K562 (cell line): ENCODE measurements around the gene ZDHHC11B. TPM values are rescaled to one million over a fixed set of nuclear protein-coding genes. Genes with fewer than 3 reads are reported as not detected.
A peak's percentile ranks its signal among the peaks of the same experiment; 100 is the strongest.

Experiments
- ATAC-seq: fragments of 200-7000 bp; cut with Tn5 transposase; 3 replicates; pipeline ENCODE4 v1.9.1; 2020; ENCODE audit warnings: moderate library complexity
- BruUV-seq: library from RNA; stranded (reverse); fragments of 400-500 nt; replicated peaks from 2 replicates; lab custom pipeline; 2021; lab: Mats Ljungman, UMichigan
- CTCF ChIA-PET: fragments of 300-600 bp; formaldehyde crosslinking; extraction: SDS; loops from one replicate; lab custom pipeline; 2021; ENCODE audit warnings: low intra/inter-chr PET ratio; lab: Yijun Ruan, JAX
- POLR2A ChIA-PET: fragments of 300-600, 350-650 bp; sonication (Branson Sonifier 250); formaldehyde crosslinking; extraction: SDS; loops from one replicate; lab custom pipeline; 2021; ENCODE audit warnings: antibody characterized with exemption, inconsistent platforms; lab: Yijun Ruan, JAX
- DNase-seq, 4 experiments: peaks; one replicate each; pipeline versions ENCODE4 v3.0.0 to v3.0.0-alpha.2; 2011 to 2018; ENCODE audit warnings: low spot score in 3 of 4, mixed read lengths in 3 of 4; ENCODE audit errors: extremely low read depth in 1 of 4
- FAIRE-seq: peaks from 2 replicates; lab custom pipeline; 2011; peaks lifted over from hg19 to GRCh38; lab: Jason Lieb, UNC
- H2AFZ ChIP-seq: 2 replicates; pipeline ENCODE4 v1.6.0; 2011; ENCODE audit warnings: low read depth, low read length, control low read depth, inconsistent platforms
- H3K27ac ChIP-seq: fragments of 200-600 bp; 3 replicates; pipeline ENCODE4 v1.8.0; 2011; ENCODE audit warnings: low read depth, mild to moderate bottlenecking, control low read depth, inconsistent platforms, low read length, moderate library complexity, mixed read lengths; ENCODE audit errors: extremely low read depth
- H3K27me3 ChIP-seq, 2 experiments: fragments of 300-600 bp in 1 of 2; 2 replicates in 1 of 2; 3 replicates in 1 of 2; pipeline versions ENCODE4 v1.6.0 to v1.8.0; 2011; ENCODE audit warnings: inconsistent platforms in 2 of 2, low read length in 2 of 2, mild to moderate bottlenecking in 1 of 2, mixed read lengths in 1 of 2, moderate library complexity in 1 of 2; ENCODE audit not compliant: control insufficient read depth in 2 of 2, insufficient read depth in 2 of 2
- H3K36me3 ChIP-seq: fragments of 300-600 bp; 3 replicates; pipeline ENCODE4 v1.8.0; 2011; ENCODE audit warnings: mild to moderate bottlenecking, low read length, inconsistent platforms; ENCODE audit not compliant: control insufficient read depth, insufficient read depth
- H3K4me1 ChIP-seq, 2 experiments: fragments of 200-600 bp in 1 of 2; replicated peaks in 1 of 2; 2 replicates in 1 of 2; 3 replicates in 1 of 2; pipeline versions ENCODE4 v1.5.1 to v1.8.0; 2011; ENCODE audit warnings: inconsistent platforms in 2 of 2, low read length in 2 of 2, mild to moderate bottlenecking in 1 of 2, mixed read lengths in 1 of 2, moderate library complexity in 1 of 2; ENCODE audit not compliant: control insufficient read depth in 2 of 2, insufficient read depth in 2 of 2
- H3K4me2 ChIP-seq: 2 replicates; pipeline ENCODE4 v1.6.1; 2011; ENCODE audit warnings: low read length, control low read depth, inconsistent platforms, mixed read lengths; ENCODE audit not compliant: insufficient read depth
- H3K4me3 ChIP-seq: fragments of 200-600 bp; sonication (generic), shearing (Covaris generic); 2 replicates; pipeline ENCODE4 v1.5.1; 2016; ENCODE audit warnings: control low read depth, inconsistent platforms
- H3K79me2 ChIP-seq: fragments of 200-600 bp; 3 replicates; pipeline ENCODE4 v1.8.0; 2011; ENCODE audit warnings: low read length, inconsistent platforms; ENCODE audit not compliant: control insufficient read depth, insufficient read depth
- H3K9ac ChIP-seq, 2 experiments: 2 replicates each; pipeline versions ENCODE4 v1.6.0 to v1.6.1; 2011; ENCODE audit warnings: low read depth in 2 of 2, low read length in 2 of 2, control low read depth in 1 of 2, inconsistent platforms in 1 of 2, mild to moderate bottlenecking in 1 of 2, mixed read lengths in 1 of 2; ENCODE audit not compliant: insufficient read depth in 1 of 2
- H3K9me1 ChIP-seq: one replicate; pipeline ENCODE4 v1.6.0; 2011; ENCODE audit warnings: inconsistent platforms, mild to moderate bottlenecking, low read length, moderate library complexity; ENCODE audit not compliant: control insufficient read depth, insufficient read depth
- H3K9me3 ChIP-seq: replicated peaks from 2 replicates; pipeline ENCODE4 v1.5.1; 2011; ENCODE audit warnings: low read depth, low read length, inconsistent platforms; ENCODE audit not compliant: control insufficient read depth, insufficient read depth
- H4K20me1 ChIP-seq: replicated peaks from 2 replicates; pipeline ENCODE4 v1.6.1; 2011; ENCODE audit warnings: low read length, inconsistent platforms, mixed read lengths; ENCODE audit not compliant: control insufficient read depth, insufficient read depth
- CGGBP1 ChIP-seq: fragments of 250-450 bp; sonication (Bioruptor Pico); IDR thresholded peaks from 2 replicates; pipeline ENCODE4 v1.9.0; 2021; ENCODE audit warnings: mild to moderate bottlenecking
- CREM ChIP-seq: IDR thresholded peaks from 2 replicates; pipeline ENCODE4 v1.6.1; 2014; ENCODE audit warnings: antibody characterized with exemption, low read depth
- ESRRA ChIP-seq: fragments of 450-650 bp; IDR thresholded peaks from 2 replicates; pipeline ENCODE4 v1.6.1; 2014; ENCODE audit warnings: low read depth, mild to moderate bottlenecking, moderate library complexity, borderline replicate concordance
- HNRNPH1 ChIP-seq: fragments of 200-400 bp; formaldehyde crosslinking; optimal IDR thresholded peaks from 2 replicates; pipeline ENCODE3; 2017; ENCODE audit warnings: low read depth, mild to moderate bottlenecking, low read length, moderate library complexity
- PBX2 ChIP-seq, 2 experiments: IDR thresholded peaks in 1 of 2; conservative IDR thresholded peaks in 1 of 2; 2 replicates each; pipeline ENCODE4 v1.6.1; 2016; ENCODE audit warnings: low read depth in 2 of 2, mild to moderate bottlenecking in 1 of 2, missing compliant biosample characterization in 1 of 2, missing genetic modification characterization in 1 of 2, moderate library complexity in 1 of 2
- TEAD4 ChIP-seq, 2 experiments: sonication (generic) in 1 of 2; formaldehyde crosslinking in 1 of 2; IDR thresholded peaks; 2 replicates each; pipeline versions ENCODE4 v1.6.1 to v1.8.0; 2012 to 2022; ENCODE audit warnings: borderline replicate concordance in 1 of 2, inconsistent platforms in 1 of 2, low read length in 1 of 2, mild to moderate bottlenecking in 1 of 2, missing genetic modification reagents in 1 of 2
- ZNF121 ChIP-seq: sonication (generic); formaldehyde crosslinking; conservative IDR thresholded peaks from 2 replicates; pipeline ENCODE4 v1.8.0; 2022; ENCODE audit warnings: missing genetic modification reagents
- ZNF347 ChIP-seq: fragments of 450-650 bp; formaldehyde crosslinking; IDR thresholded peaks from 2 replicates; pipeline ENCODE4 v1.4.0; 2020; ENCODE audit warnings: low read depth, mild to moderate bottlenecking, moderate library complexity
- ZNF589 ChIP-seq: fragments of 200-800 bp; sonication (Bioruptor generic); IDR thresholded peaks from 2 replicates; pipeline ENCODE4 v1.6.1; 2016; ENCODE audit warnings: low read depth, missing genetic modification characterization, missing compliant biosample characterization
- WGBS: fragments of 100-300 bp; shearing (Covaris generic); methylation state at CpG from one replicate; pipeline ENCODE4 v1.1.6; 2016; ENCODE audit warnings: low coverage, mixed read lengths; ENCODE audit not compliant: insufficient coverage; ENCODE audit errors: missing lambda C conversion rate; 5-methylcytosine and 5-hydroxymethylcytosine counted together
- in situ Hi-C: fragments of 300-500 bp; cut with MboI; formaldehyde crosslinking; loops from 4 replicates; pipeline ENCODE4 v1.15.0; 2018; ENCODE audit warnings: inconsistent platforms, mixed read lengths
- intact Hi-C: fragments of 100-400 bp; cut with micrococcal nuclease; formaldehyde crosslinking; loops from 2 replicates; pipeline ENCODE4 v1.14.2; 2022
- polyA plus RNA-seq, 8 experiments: library from polyadenylated mRNA; depleted of rRNA in 4 of 8; stranded (reverse) in 5 of 8; unstranded in 3 of 8; fragments of >200 nt; fragmentation: Nextera tagmentation in 2 of 8; fragmentation: Illumina TruSeq in 1 of 8; extraction: Ambion mirVana in 2 of 8; extraction: Trizol in 1 of 8; gene quantifications; 2 replicates each; pipeline versions ENCODE4 v1.2.1 to v1.2.3, GENCODE V29; 2011 to 2014; ENCODE audit warnings: inconsistent platforms in 1 of 8, missing spikeins in 1 of 8
- total RNA-seq, 7 experiments: library from RNA; depleted of rRNA in 6 of 7; stranded (reverse); fragments of >200 nt in 6 of 7; fragmentation: Illumina TruSeq in 2 of 7; extraction: Trizol in 2 of 7; gene quantifications; 2 replicates each; pipeline versions ENCODE4 v1.2.1 to v1.2.3, GENCODE V29; 2011 to 2021; ENCODE audit warnings: low replicate concordance in 1 of 7
- TF ChIP-seq, protein P1 (sequence below): fragments of 250-450 bp; sonication (Bioruptor Pico); IDR thresholded peaks from 2 replicates; pipeline ENCODE4 v1.4.0; 2020; ENCODE audit warnings: mild to moderate bottlenecking

The ZDHHC11B gene
- total and polyA plus RNA-seq, 9 of the 15 experiments (the other 6 are each of a cell fraction or from before 2014, with no cell fraction given): 0.03 to 0.23 (median 0.15) TPM; not detected in 3

- TF ChIP-seq CGGBP1 (CRISPR knock-in tag): no peak
- no peak for TF ChIP-seq CREM
- no peak for TF ChIP-seq ZNF347 (CRISPR knock-in tag)
- no peak for TF ChIP-seq ESRRA
- TF ChIP-seq ZNF121 (CRISPR knock-in tag): no peak
- TF ChIP-seq TEAD4 (IDR thresholded peaks at IDR 0.05; ENCODE audit: low read length): no peak
- no peak for TF ChIP-seq TEAD4 (CRISPR knock-in tag; IDR thresholded peaks at IDR 0.05; ENCODE audit: borderline replicate concordance)
- no peak for TF ChIP-seq HNRNPH1
Observed at GRCh38 chr5:765948-766631, 18.4 kb downstream of the ZDHHC11B start (continued).

DNA sequence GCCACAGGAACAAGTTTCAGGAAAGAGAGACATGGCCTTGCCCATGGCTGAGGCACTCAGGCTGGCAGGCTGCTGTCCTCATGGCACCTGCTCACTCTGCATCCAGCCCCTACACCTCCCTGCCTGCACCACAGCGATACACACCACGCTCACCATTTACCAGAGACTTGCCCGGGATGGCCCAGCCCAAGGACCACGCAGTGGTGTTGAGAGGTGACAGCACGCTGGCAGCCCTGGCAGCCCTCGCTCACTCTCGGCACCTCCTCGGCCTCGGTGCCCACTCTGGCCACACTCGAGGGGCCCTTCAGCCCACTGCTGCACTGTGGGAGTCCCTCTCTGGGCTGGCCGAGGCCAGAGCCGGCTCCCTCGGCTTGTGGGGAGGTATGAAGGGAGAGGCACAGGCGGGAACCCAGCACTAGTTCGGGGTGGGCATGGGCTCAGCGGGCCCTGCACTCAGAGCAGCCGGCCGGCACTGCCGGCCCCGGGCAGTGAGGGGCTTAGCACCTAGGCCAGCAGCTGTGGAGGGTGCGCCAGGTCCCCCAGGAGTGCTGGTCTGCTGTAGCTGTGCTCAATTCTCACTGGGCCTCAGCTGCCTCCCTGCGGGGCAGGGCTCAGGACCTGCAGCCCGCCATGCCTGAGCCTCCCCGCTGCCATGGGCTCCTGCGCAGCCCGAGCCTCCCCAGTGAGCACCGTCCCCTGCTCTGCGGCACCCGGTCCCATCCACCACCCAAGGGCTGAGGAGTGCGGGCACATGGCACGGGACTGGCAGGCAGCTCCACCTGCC lies 20.3 kb downstream of the ZDHHC11B start:
- no peaks in the 10 kb centered on the region for H3K36me3 ChIP-seq
- 3% methylated on average over 28 of the region's 31 CpGs for WGBS
- no peak overlapping the region for H2AFZ ChIP-seq
- no peak for ATAC-seq
- in situ Hi-C loops (no loop called here), intact Hi-C loops (no loop called here)
- H3K4me1 ChIP-seq: peaks cover 0 to 22% of the 10 kb centered on the region in 2 experiments; a peak in 1 of 5 replicates
- no peak for FAIRE-seq
- H3K27ac ChIP-seq: no peak overlapping the region
- H3K27me3 ChIP-seq: peaks cover 18 to 60% of the 10 kb centered on the region in 2 experiments; a peak in 4 of 5 replicates
- CTCF ChIA-PET: no interaction called here
- DNase-seq: no peak
- POLR2A ChIA-PET: interaction anchor here (0.6 kb wide), 1 partner anchor 91 kb away, joined by 4 read pairs; no protein-coding TSS in a partner anchor
- H3K9me1 ChIP-seq: no peaks in the 10 kb centered on the region
- no peaks in the 10 kb centered on the region for H3K9me3 ChIP-seq
- no peak overlapping the region for H3K4me3 ChIP-seq
- BruUV-seq: no TSS peak
- H3K79me2 ChIP-seq: no peaks in the 10 kb centered on the region
- peaks cover 7% of the 10 kb centered on the region; the same call in 1 of the 2 replicates for H4K20me1 ChIP-seq
- H3K4me2 ChIP-seq: no peak overlapping the region
- TF ChIP-seq ZNF589 (CRISPR knock-in tag) (no peak), PBX2 (CRISPR knock-in tag; IDR thresholded peaks at IDR 0.05; ENCODE audit: low read depth) (0 out of 2 replicates have a peak, but pooled peaks have one; percentile 5), PBX2 (tag; conservative IDR thresholded peaks at IDR 0.05; ENCODE audit: low read depth) (no peak)
- TF ChIP-seq, protein P1, sequence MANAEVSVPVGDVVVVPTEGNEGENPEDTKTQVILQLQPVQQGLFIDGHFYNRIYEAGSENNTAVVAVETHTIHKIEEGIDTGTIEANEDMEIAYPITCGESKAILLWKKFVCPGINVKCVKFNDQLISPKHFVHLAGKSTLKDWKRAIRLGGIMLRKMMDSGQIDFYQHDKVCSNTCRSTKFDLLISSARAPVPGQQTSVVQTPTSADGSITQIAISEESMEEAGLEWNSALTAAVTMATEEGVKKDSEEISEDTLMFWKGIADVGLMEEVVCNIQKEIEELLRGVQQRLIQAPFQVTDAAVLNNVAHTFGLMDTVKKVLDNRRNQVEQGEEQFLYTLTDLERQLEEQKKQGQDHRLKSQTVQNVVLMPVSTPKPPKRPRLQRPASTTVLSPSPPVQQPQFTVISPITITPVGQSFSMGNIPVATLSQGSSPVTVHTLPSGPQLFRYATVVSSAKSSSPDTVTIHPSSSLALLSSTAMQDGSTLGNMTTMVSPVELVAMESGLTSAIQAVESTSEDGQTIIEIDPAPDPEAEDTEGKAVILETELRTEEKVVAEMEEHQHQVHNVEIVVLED (CRISPR knock-in tag): no peak
- no peak overlapping the region for H3K9ac ChIP-seq
